CD4-positive, alpha-beta T cell treated with Interleukin-4 for 4 hours (primary cell): Measurements from ENCODE around the gene HNRNPA1L2.
"Not testable (repeated sequence)": the region's sequence is repeated elsewhere in the genome, so short reads cannot be mapped to it uniquely, and the experiment has no call there.

Source experiments
- DNase-seq: peaks from one replicate; pipeline ENCODE4 v3.0.0-alpha.2; 2020

Gene HNRNPA1L2

GRCh38 chr13:52642131-52642530, at the start of gene HNRNPA1L2:
Gene HNRNPA1L2, plus strand, starts transcription at chr13:52642431. Its CDS starts 62 bp downstream, at chr13:52642493.
- DNase-seq, result no peak

GRCh38 chr13:52593175-52593574, 49.1 kb upstream of the HNRNPA1L2 start:
- DNase-seq, result not testable (repeated sequence)

- not testable (repeated sequence) for DNase-seq
Observed at GRCh38 chr13:52593812-52594211, 48.4 kb upstream of the HNRNPA1L2 start.

GRCh38 chr13:52594295-52594694, 47.9 kb upstream of the HNRNPA1L2 start:
- DNase-seq, result not testable (repeated sequence)

- DNase-seq, result no peak
Observed at GRCh38 chr13:52597676-52598075, 44.6 kb upstream of the HNRNPA1L2 start.

- DNase-seq, result no peak
Observed at GRCh38 chr13:52599037-52599847, 43.0 kb upstream of the HNRNPA1L2 start.

- no peak for DNase-seq
Observed at GRCh38 chr13:52599848-52600603, 42.2 kb upstream of the HNRNPA1L2 start.

GRCh38 chr13:52600666-52601065, 41.6 kb upstream of the HNRNPA1L2 start:
- no peak for DNase-seq

- DNase-seq, result not testable (repeated sequence)
Observed at GRCh38 chr13:52603316-52603715, 38.9 kb upstream of the HNRNPA1L2 start.

- not testable (repeated sequence) for DNase-seq
Observed at GRCh38 chr13:52606126-52606525, 36.1 kb upstream of the HNRNPA1L2 start.

- DNase-seq, result not testable (repeated sequence)
Observed at GRCh38 chr13:52606795-52607194, 35.4 kb upstream of the HNRNPA1L2 start.

- not testable (repeated sequence) for DNase-seq
Observed at GRCh38 chr13:52608184-52608583, 34.0 kb upstream of the HNRNPA1L2 start.

- peak; percentile 52 for DNase-seq
Observed at GRCh38 chr13:52609013-52609606, 33.1 kb upstream of the HNRNPA1L2 start.

- DNase-seq, result not testable (repeated sequence)
Observed at GRCh38 chr13:52610158-52610557, 32.1 kb upstream of the HNRNPA1L2 start.

- DNase-seq, result no peak
Observed at GRCh38 chr13:52615134-52615801, 27.0 kb upstream of the HNRNPA1L2 start.

GRCh38 chr13:52615812-52616211, 26.4 kb upstream of the HNRNPA1L2 start:
- peak; percentile 10 for DNase-seq

GRCh38 chr13:52617070-52618060, 24.9 kb upstream of the HNRNPA1L2 start:
- peak; percentile 86 for DNase-seq

- not testable (repeated sequence) for DNase-seq
Observed at GRCh38 chr13:52631083-52631690, 11.0 kb upstream of the HNRNPA1L2 start.

GRCh38 chr13:52638666-52639328, 3.4 kb upstream of the HNRNPA1L2 start:
- no peak for DNase-seq

GRCh38 chr13:52644108-52644507, 1.9 kb downstream of the HNRNPA1L2 start:
- DNase-seq, result no peak

GRCh38 chr13:52646967-52647366, 4.7 kb downstream of the HNRNPA1L2 start:
- DNase-seq, result no peak
